ENCODE data around the gene RIPOR3. TPM values are rescaled to one million over a fixed set of nuclear protein-coding genes. Genes with fewer than 3 reads are reported as not detected.

RIPOR3 gene, protein sequence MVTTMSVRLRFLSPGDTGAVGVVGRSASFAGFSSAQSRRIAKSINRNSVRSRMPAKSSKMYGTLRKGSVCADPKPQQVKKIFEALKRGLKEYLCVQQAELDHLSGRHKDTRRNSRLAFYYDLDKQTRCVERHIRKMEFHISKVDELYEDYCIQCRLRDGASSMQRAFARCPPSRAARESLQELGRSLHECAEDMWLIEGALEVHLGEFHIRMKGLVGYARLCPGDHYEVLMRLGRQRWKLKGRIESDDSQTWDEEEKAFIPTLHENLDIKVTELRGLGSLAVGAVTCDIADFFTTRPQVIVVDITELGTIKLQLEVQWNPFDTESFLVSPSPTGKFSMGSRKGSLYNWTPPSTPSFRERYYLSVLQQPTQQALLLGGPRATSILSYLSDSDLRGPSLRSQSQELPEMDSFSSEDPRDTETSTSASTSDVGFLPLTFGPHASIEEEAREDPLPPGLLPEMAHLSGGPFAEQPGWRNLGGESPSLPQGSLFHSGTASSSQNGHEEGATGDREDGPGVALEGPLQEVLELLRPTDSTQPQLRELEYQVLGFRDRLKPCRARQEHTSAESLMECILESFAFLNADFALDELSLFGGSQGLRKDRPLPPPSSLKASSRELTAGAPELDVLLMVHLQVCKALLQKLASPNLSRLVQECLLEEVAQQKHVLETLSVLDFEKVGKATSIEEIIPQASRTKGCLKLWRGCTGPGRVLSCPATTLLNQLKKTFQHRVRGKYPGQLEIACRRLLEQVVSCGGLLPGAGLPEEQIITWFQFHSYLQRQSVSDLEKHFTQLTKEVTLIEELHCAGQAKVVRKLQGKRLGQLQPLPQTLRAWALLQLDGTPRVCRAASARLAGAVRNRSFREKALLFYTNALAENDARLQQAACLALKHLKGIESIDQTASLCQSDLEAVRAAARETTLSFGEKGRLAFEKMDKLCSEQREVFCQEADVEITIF
- total RNA-seq = 2.2 and 19.8 TPM in 2 replicates

DNA sequence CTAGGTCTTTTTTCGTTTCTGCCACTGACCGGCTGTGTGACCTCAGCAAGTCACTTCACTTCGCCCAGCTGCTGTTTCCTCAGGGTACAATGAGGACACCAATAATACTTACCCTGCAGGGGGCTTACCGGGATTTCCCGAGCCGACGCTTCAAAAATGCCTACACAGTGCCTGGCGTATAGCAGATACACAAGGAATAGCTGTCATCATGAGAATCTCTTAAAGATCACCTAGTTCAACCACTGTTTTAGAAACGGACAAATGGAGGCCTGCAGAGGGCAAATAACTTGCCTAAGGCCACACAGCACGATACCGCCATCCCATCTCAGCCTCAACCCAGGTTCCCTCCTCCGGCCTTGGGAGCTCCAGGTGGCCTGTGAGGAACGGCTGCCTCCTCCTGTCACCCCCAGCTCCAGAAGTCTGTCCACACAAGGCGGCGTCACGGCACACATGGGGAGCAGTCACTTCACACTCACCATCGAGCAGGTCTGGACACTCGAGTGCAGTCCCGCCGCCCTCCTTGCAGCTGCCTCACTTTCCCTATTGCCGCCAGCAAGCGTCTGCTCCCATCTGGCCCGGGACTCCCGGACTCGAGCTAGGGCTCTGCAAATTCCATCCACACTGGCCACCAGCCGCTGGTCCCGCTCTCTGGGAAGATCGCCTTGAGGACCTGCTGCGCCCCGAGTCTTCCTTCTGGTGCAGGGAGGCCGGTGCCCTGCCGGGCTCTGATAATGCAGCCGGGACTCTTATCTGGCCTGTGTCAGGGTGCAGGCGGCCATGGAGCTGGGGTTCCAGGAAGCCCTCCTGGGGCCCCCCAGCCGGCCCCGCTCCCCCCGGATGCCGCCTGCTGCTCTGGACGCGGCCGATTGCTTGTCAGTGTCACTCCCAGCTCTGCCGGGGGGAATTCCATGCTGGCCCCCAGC lies at the start of gene RIPOR3:
TSS of gene RIPOR3 (minus strand) at position 893 of the 923 bp plus-strand sequence. CDS start at position 479, 414 bp downstream.

DNA sequence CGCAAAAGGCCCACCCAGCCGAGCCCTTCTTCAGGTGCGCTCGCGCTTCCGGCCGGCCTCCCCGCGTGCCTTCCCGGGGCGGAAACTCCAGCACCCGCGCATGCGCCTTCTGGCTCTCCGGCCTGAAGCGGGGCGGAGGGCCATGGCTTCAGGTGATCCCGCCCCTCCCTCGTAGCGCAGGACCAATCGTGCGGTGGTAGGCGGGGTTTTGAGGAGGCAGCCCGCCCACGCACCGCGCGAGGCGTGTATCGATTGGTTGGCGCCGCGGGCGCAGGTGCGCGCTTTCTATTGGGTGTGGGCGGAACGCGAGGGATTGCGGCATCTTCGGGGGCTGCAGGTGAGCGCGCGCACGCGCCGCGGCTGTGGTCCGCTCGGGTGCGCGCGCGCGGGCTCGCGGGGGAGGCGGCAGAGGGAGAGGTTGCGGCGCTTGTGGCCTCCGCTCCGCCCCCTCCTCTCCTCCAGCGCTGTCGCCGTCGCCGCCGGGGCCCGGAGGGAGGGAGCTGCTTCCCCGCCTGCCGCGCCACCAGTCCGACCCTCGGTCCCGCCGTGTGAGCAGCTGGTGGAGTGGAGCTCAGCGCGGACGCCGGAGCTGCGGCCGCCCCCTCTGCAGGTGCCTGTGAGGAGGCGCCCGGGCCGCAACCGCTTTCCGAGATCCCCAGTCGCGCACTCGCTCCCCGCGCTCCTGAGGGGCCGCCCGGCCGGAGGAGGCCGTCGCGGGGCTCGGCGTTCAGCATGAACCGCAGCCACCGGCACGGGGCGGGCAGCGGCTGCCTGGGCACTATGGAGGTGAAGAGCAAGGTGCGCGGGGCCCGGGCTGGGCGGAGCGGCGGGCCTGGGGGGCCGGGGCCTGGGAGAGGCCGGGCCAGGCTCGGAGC lies 40.0 kb upstream of the RIPOR3 start, which contains the start of gene PARD6B:
TSS of gene PARD6B (plus strand) at position 526 of the 875 bp plus-strand sequence. CDS start at position 733, 207 bp downstream.

Small RNA genes lying within 50 kb of the gene (small RNA-seq; reads per million reads assigned to genes)
- gene MIR1302-5 = not detected
- not detected for gene MIR645
- not detected for gene RF00019

Other genes starting within 250 kb of the RIPOR3 start
- gene PTPN1, start 181.2 kb downstream of the RIPOR3 start, total RNA-seq = 25.0 and 43.8 TPM in 2 replicates
- 0.37 and 0.59 TPM in 2 replicates for gene PARD6B, start 40.0 kb upstream of the RIPOR3 start, total RNA-seq
- 2.6 and 3.7 TPM in 2 replicates for gene BCAS4, start 103.5 kb upstream of the RIPOR3 start, total RNA-seq
- gene ADNP, start 239.9 kb upstream of the RIPOR3 start, total RNA-seq = 23.1 and 28.7 TPM in 2 replicates

Data from subcutaneous preadipocyte (primary cell).